WTC11 (cell line): ENCODE measurements around the gene TEKT1.

Experiments
- ATF3 ChIP-seq: sonication (generic); formaldehyde crosslinking; conservative IDR thresholded peaks from 2 replicates; pipeline ENCODE4 v1.8.1; 2022; ENCODE audit warnings: mild to moderate bottlenecking, missing genetic modification reagents
- NFYB ChIP-seq: sonication (generic); formaldehyde crosslinking; conservative IDR thresholded peaks from 2 replicates; pipeline ENCODE4 v1.8.0; 2022; ENCODE audit warnings: low read depth, missing genetic modification reagents

- TF ChIP-seq NFYB (CRISPR knock-in tag) (no peak), ATF3 (CRISPR knock-in tag) (no peak)
Observed at GRCh38 chr17:6753006-6753445, 78.5 kb downstream of the TEKT1 start.
